Spleen (tissue), 11 donors: Measurements from ENCODE around the gene SLC22A23. TPM values are rescaled to one million over a fixed set of nuclear protein-coding genes. Genes with fewer than 3 reads are reported as not detected.

Source experiments
- DNase-seq: peaks from one replicate; pipeline ENCODE4 v3.0.0-alpha.2; 2020
- H3K27ac ChIP-seq, 8 donors: fragments of 200-600 bp; sonication (generic) in 7 of 8; 1 replicate in 4 of 8; 2 replicates in 4 of 8; pipeline versions ENCODE4 v1.5.0 to v1.8.0; 2016 to 2021; ENCODE audit warnings: inconsistent platforms in 4 of 8, mild to moderate bottlenecking in 4 of 8, moderate library complexity in 1 of 8
- H3K27me3 ChIP-seq, 7 donors: fragments of 200-600 bp; sonication (generic) in 6 of 7; replicated peaks in 1 of 7; 1 replicate in 4 of 7; 2 replicates in 3 of 7; pipeline versions ENCODE4 v1.5.0 to v1.8.0; 2016 to 2021; ENCODE audit warnings: inconsistent platforms in 3 of 7, mild to moderate bottlenecking in 1 of 7
- H3K36me3 ChIP-seq, 6 donors: fragments of 200-600 bp; sonication (generic) in 5 of 6; 1 replicate in 4 of 6; 2 replicates in 2 of 6; pipeline versions ENCODE4 v1.5.0 to v1.8.0; 2016 to 2021; ENCODE audit warnings: inconsistent platforms in 2 of 6
- H3K4me1 ChIP-seq, 6 donors: fragments of 200-600 bp; sonication (generic) in 5 of 6; 1 replicate in 3 of 6; 2 replicates in 3 of 6; pipeline versions ENCODE4 v1.5.0 to v1.8.0; 2016 to 2021; ENCODE audit warnings: inconsistent platforms in 3 of 6
- H3K4me3 ChIP-seq, 8 donors: fragments of 200-600 bp; sonication (generic) in 7 of 8; 1 replicate in 4 of 8; 2 replicates in 4 of 8; pipeline versions ENCODE4 v1.5.0 to v1.8.0; 2016 to 2021; ENCODE audit warnings: inconsistent platforms in 4 of 8, mild to moderate bottlenecking in 4 of 8, moderate library complexity in 2 of 8
- H3K9me3 ChIP-seq, 8 donors: fragments of 200-600 bp; sonication (generic) in 7 of 8; 1 replicate in 4 of 8; 2 replicates in 4 of 8; pipeline versions ENCODE4 v1.5.0 to v1.8.0; 2016 to 2021; ENCODE audit warnings: inconsistent platforms in 4 of 8
- POLR2A ChIP-seq, 3 donors: fragments of 450-650 bp; IDR thresholded peaks; one replicate each; pipeline ENCODE4 v1.5.1; 2017; ENCODE audit warnings: antibody characterized with exemption in 3 of 3, mild to moderate bottlenecking in 1 of 3
- POLR2AphosphoS5 ChIP-seq, 3 donors: sonication (generic); formaldehyde crosslinking; IDR thresholded peaks; one replicate each; pipeline ENCODE4 v1.5.1; 2017; ENCODE audit warnings: antibody characterized with exemption in 3 of 3
- WGBS, 5 donors: extraction: QIAGEN DNeasy Blood & Tissue Kit in 3 of 5; methylation state at CpG; one replicate each; pipeline versions ENCODE4 v1.1.5 to v1.1.7; 2013 to 2018; 5-methylcytosine and 5-hydroxymethylcytosine counted together
- intact Hi-C: fragments of 100-400 bp; cut with DNase I; formaldehyde crosslinking; loops from one replicate; pipeline ENCODE4 v1.15.0; 2023; ENCODE audit warnings: low total_unique reads
- polyA plus RNA-seq, 3 donors: library from polyadenylated mRNA; stranded (reverse); fragments of 200-250 nt; gene quantifications; one replicate each; pipeline ENCODE4 v1.2.1, GENCODE V29; 2013
- total RNA-seq, 7 donors: library from RNA; depleted of rRNA in 3 of 7; stranded (reverse); fragments of >200 nt in 3 of 7; fragmentation: NEBNext Ultra II Directional in 4 of 7; extraction: Animal tissue kit (Norgen Biotek cat#: 25700) in 4 of 7; gene quantifications; one replicate each; pipeline versions ENCODE4 v1.1.0 to v1.2.1, GENCODE V29; 2016 to 2021
- TF ChIP-seq, protein P1 (sequence below), 11 experiments: fragments of 200-600 bp in 7 of 11; fragments of 450-650 bp in 4 of 11; sonication (generic) in 4 of 11; IDR thresholded peaks in 8 of 11; conservative IDR thresholded peaks in 3 of 11; 1 replicate in 7 of 11; 2 replicates in 4 of 11; pipeline versions ENCODE4 v1.4.0 to v1.8.0; 2016 to 2021; ENCODE audit warnings: antibody characterized with exemption in 11 of 11, inconsistent platforms in 4 of 11, mild to moderate bottlenecking in 1 of 11
- donor health status: healthy with polysubstance abuse.
- donor health status: DM: no; HTN: no; CAD: no; lungs with moderate emphysema.
- donor health status: DM: no; HTN: no; CAD: no.
- donor health status: Bipolar disorder and iron deficiency.
- donor health status: healthy.
- donor health status: DM: no; HTN: no; CAD: no.
- donor health status: DM: yes; HTN: yes; CAD: no.

Gene SLC22A23
- total and polyA plus RNA-seq, 10 donors: 1.9 to 22.6 (median 18.3) TPM

DNA sequence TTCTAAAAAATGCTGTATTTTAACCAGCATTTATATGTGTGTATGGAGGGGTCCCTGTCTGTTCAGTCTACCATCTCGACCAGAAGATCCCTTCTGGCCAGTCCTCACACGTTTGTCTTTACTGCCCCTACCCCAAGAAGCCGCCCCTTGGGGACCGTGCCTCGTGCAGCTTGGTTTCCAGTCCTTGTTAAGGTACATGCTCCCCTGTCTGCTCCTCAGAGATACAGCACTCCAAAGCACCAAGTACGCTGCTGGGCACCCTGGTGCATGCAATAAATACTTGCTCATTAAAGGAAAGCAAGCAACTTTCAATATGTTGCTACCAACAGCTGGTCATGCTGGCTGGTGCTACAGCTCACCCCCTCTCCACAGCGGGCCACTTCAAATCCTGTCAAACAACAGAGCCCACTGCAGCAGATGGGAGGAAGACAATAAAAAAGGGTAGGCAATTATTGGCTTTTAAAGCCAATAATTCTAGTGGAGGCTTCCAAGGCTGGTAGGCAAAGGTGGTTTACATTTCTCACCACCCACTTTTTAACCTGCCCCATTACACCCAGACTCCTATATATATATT lies 136.5 kb downstream of the SLC22A23 start:
- TF ChIP-seq POLR2A (IDR thresholded peaks at IDR 0.05): no peak
- no peak for TF ChIP-seq POLR2AphosphoS5 (IDR thresholded peaks at IDR 0.05)
- TF ChIP-seq, protein P1, sequence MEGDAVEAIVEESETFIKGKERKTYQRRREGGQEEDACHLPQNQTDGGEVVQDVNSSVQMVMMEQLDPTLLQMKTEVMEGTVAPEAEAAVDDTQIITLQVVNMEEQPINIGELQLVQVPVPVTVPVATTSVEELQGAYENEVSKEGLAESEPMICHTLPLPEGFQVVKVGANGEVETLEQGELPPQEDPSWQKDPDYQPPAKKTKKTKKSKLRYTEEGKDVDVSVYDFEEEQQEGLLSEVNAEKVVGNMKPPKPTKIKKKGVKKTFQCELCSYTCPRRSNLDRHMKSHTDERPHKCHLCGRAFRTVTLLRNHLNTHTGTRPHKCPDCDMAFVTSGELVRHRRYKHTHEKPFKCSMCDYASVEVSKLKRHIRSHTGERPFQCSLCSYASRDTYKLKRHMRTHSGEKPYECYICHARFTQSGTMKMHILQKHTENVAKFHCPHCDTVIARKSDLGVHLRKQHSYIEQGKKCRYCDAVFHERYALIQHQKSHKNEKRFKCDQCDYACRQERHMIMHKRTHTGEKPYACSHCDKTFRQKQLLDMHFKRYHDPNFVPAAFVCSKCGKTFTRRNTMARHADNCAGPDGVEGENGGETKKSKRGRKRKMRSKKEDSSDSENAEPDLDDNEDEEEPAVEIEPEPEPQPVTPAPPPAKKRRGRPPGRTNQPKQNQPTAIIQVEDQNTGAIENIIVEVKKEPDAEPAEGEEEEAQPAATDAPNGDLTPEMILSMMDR (IDR thresholded peaks at IDR 0.05 in 8 of 11, conservative IDR thresholded peaks at IDR 0.05 in 3 of 11): no peak
- no peak overlapping the region for H3K4me3 ChIP-seq
- H3K4me1 ChIP-seq: peaks cover 0 to 25% (median 9%) of the 10 kb centered on the region in 6 donors
- no peak overlapping the region for H3K27ac ChIP-seq
- DNase-seq: peak; percentile 55
- intact Hi-C loops: no loop called here
- WGBS, 5 donors: 86 to 91% (median 87%) methylated on average over 7 of the region's 7 CpGs
- H3K27me3 ChIP-seq: peaks cover 0 to 9% (median 0%) of the 10 kb centered on the region in 7 donors
- no peaks in the 10 kb centered on the region for H3K9me3 ChIP-seq
- H3K36me3 ChIP-seq: no peaks in the 10 kb centered on the region

DNA sequence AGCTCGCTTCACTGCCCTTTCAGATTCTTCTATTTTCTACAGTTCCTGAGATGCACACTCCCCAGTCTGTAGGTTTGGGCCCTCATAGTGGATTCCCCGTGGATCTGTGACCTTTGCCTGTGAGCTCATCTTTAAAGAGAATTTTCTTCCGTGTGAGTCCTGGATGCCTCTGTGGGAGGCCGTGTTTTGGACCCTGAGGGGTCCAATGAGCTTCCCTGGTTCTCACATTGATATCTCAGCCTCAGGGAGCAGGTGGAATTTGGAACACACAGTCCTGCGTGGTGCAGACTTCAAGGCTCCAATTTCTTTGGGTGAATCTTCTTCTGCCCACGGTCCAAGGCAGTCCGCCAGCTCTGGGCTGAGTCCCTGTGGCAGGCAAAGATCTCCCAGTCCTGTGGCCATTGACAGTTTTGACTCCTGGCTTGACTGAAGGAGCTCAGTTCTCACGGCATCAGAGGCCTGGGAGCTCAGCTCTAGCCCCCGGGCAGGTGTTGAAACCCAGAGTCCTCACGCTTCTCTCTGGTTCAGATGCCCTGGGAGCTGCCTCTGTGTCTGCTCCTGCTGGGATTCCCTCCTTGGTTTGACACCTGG lies 137.1 kb downstream of the SLC22A23 start:
- H3K27me3 ChIP-seq: peaks cover 0 to 9% (median 0%) of the 10 kb centered on the region in 7 donors
- H3K9me3 ChIP-seq: no peaks in the 10 kb centered on the region

DNA sequence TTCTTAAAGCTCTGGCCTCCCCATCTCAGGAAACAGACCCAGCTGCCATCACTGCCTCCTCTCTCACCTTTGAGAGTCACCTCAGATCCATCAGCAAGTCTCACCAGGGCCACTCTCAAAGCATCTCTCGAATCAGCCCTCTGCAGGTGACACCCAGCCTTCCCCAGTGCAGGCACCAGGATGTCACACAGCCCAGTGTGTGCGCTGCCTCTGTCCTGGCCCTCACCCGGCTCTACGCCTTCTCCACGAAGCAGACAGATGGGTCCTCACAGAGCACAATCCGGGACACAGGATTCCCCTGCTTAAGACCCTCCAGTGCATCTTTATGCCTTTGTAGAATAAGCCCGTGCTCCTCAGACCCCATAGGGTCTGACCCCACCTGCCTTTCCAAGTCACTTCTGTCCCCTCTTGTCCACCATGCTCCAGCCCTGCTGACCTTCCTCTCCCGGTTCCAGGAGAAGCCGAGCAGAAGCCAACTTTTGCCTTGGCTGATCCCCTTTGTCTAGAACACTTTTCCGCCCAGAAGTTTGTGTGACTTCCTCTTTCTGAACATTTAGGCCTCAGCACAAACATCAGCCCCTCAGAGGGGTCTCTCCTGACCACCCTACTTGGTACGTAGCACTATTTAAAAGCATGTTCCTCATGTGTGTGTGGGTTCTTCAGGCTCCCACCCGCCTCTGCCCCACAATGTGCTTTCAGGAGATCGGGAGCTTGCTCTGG lies 137.9 kb downstream of the SLC22A23 start:
- H3K4me3 ChIP-seq: no peak overlapping the region
- H3K27me3 ChIP-seq: peaks cover 0 to 12% (median 0%) of the 10 kb centered on the region in 7 donors
- TF ChIP-seq POLR2AphosphoS5 (IDR thresholded peaks at IDR 0.05): no peak
- TF ChIP-seq, protein P1 (IDR thresholded peaks at IDR 0.05 in 8 of 11, conservative IDR thresholded peaks at IDR 0.05 in 3 of 11): no peak
- no peak for TF ChIP-seq POLR2A (IDR thresholded peaks at IDR 0.05)
- H3K4me1 ChIP-seq: peaks cover 0 to 12% (median 8%) of the 10 kb centered on the region in 6 donors
- no peaks in the 10 kb centered on the region for H3K9me3 ChIP-seq
- 91 to 96% (median 92%) methylated on average over 13 of the region's 13 CpGs for WGBS, 5 donors
- intact Hi-C loops: no loop called here
- DNase-seq: peak; percentile 52
- no peaks in the 10 kb centered on the region for H3K36me3 ChIP-seq
- no peak overlapping the region for H3K27ac ChIP-seq

More for the DNA sequence above, 137.1 kb downstream of the SLC22A23 start:
- H3K27ac ChIP-seq: no peak overlapping the region
- H3K4me3 ChIP-seq: no peak overlapping the region
- H3K36me3 ChIP-seq: no peaks in the 10 kb centered on the region
- H3K4me1 ChIP-seq: peaks cover 0 to 19% (median 9%) of the 10 kb centered on the region in 6 donors
- 69 to 91% (median 79%) methylated on average over 6 to 10 of the region's 10 CpGs for WGBS, 5 donors
- TF ChIP-seq, protein P1 (IDR thresholded peaks at IDR 0.05 in 8 of 11, conservative IDR thresholded peaks at IDR 0.05 in 3 of 11): no peak
- TF ChIP-seq POLR2A (IDR thresholded peaks at IDR 0.05) (no peak), POLR2AphosphoS5 (IDR thresholded peaks at IDR 0.05) (no peak)
- peak; percentile 39 for DNase-seq
- intact Hi-C loops: no loop called here

DNA sequence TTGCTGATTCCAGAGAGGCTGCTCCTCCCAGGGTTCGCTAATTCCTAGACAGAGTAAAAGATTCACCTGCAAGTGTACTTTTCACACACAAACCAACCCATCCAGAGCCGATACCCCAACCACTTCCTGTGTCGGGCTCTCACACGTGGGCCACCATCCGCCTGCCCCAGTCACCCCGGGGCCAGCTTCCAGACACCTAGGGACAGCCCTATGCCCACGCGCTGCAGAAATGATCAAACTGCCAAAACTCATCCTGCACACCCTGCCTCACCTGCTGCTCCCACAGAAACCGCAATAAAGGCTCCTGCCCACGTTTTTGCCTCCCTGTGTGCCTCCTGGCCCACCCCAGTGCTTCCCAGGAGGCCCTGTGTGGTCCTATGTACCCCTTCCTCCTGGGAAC lies 138.6 kb downstream of the SLC22A23 start:
- WGBS, 5 donors: 40 to 63% (median 61%) methylated on average over 10 of the region's 10 CpGs
- Histone ChIP-seq H3K27ac (no peak overlapping the region), H3K36me3 (no peaks in the 10 kb centered on the region), H3K4me3 (no peak overlapping the region), H3K27me3 (peaks cover 0 to 12% (median 0%) of the 10 kb centered on the region in 7 donors), H3K9me3 (no peaks in the 10 kb centered on the region), H3K4me1 (peaks cover 0 to 10% (median 8%) of the 10 kb centered on the region in 6 donors)
- intact Hi-C loops: no loop called here
- TF ChIP-seq, protein P1 (IDR thresholded peaks at IDR 0.05 in 8 of 11, conservative IDR thresholded peaks at IDR 0.05 in 3 of 11): no peak
- TF ChIP-seq POLR2AphosphoS5 (IDR thresholded peaks at IDR 0.05): no peak
- no peak for TF ChIP-seq POLR2A (IDR thresholded peaks at IDR 0.05)
- peak; percentile 74 for DNase-seq
